GM12874 (cell line): ENCODE results near the gene LILRA1.

Experiments
- TF ChIP-seq, protein P1 (sequence below): IDR thresholded peaks from 2 replicates; pipeline ENCODE4 v1.5.1; 2011; ENCODE audit warnings: low read depth, mild to moderate bottlenecking, control low read depth, low read length, moderate library complexity; ENCODE audit not compliant: insufficient read depth

LILRA1 gene

DNA sequence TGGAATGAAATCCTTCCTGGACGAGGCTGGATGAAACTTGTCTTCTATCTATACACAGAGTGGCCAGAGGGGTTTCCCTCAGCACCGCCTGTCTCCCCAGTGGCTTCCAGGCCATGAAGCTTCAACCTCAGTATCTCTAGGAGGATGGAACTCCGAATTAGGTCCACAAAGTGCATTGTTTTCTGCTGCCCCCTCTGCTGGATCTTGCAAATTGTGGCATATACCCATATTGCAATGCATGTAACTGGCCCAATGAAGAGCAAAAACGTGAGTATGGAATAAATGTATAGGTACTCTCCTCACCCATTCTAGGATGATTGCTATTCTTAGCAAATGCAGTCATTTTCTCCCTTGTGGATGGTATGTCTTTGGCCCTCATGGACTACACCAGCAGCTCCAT lies 54.7 kb downstream of the LILRA1 start:
- TF ChIP-seq, protein P1, sequence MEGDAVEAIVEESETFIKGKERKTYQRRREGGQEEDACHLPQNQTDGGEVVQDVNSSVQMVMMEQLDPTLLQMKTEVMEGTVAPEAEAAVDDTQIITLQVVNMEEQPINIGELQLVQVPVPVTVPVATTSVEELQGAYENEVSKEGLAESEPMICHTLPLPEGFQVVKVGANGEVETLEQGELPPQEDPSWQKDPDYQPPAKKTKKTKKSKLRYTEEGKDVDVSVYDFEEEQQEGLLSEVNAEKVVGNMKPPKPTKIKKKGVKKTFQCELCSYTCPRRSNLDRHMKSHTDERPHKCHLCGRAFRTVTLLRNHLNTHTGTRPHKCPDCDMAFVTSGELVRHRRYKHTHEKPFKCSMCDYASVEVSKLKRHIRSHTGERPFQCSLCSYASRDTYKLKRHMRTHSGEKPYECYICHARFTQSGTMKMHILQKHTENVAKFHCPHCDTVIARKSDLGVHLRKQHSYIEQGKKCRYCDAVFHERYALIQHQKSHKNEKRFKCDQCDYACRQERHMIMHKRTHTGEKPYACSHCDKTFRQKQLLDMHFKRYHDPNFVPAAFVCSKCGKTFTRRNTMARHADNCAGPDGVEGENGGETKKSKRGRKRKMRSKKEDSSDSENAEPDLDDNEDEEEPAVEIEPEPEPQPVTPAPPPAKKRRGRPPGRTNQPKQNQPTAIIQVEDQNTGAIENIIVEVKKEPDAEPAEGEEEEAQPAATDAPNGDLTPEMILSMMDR: peak; percentile 27

DNA sequence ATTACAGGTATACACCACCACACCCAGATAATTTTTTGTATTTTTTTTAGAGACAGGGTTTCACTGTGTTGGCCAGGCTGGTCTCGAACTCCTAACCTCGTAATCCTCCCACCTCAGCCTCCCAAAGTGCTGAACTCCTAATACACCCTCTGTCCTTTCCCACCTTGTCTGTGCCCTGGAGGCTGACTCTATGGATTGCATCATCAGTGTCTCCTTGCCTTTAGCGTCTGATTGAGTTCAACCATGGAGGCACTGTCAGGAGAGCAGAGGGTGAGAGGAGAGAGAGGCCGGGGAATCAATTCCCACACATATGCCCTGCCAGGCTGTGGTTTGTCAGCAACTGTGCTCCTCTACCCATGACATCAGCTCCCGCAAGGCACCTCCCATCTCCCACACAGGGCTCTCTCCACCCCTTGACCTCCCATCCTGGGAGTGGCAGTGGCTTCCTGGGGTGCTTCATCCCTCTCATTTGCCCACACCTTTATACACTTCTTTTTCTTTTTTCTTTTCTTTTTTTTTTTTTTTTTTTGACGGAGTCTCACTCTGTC lies 56.8 kb downstream of the LILRA1 start:
- TF ChIP-seq, protein P1: no peak
